Activated CD8-positive, alpha-beta memory T cell treated with anti-CD3 and anti-CD28 coated beads for 1 hour (primary cell): ENCODE data around the gene KLHL29.

Experiments used
- DNase-seq, 2 donors: peaks; one replicate each; pipeline ENCODE4 v3.0.0-alpha.2; 2020; ENCODE audit warnings: low read depth in 1 of 2; ENCODE audit errors: extremely low read depth in 1 of 2

The KLHL29 gene

DNA sequence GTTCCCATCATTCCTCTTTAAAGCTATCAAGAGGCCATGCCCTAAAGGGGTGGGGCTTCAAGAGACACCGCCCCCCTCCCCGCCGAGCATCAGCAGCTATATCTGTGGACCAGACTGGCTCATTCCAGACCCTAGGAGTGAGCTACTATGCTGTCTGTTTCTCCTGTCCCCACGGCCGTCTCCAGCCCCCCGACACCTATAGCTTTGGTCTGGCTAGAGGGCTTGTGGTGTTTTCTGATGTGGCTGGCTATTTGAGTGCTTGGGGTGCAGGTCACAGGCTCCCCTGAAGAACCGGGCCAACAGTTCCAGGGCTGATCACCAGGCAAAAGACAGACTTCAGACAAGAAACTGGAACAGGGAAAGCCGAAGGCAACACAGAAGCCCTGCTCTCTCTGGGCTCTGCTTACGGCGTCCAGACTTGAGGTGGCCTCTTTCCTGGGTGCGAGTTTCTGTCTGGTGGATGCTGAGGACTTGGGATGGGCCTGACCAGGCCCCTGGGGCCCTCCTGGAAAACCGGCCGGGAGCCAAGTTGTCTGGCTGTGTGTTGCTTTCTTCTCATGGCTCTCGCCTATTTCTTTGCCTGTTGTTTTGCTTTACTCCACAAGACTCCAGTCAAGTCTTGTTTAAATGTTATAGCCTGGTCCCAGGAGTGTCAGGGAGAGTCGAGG lies 83.6 kb downstream of the KLHL29 start:
- DNase-seq: no peak

- no peak for DNase-seq
Observed at GRCh38 chr2:23469142-23469540, 84.2 kb downstream of the KLHL29 start.

DNA sequence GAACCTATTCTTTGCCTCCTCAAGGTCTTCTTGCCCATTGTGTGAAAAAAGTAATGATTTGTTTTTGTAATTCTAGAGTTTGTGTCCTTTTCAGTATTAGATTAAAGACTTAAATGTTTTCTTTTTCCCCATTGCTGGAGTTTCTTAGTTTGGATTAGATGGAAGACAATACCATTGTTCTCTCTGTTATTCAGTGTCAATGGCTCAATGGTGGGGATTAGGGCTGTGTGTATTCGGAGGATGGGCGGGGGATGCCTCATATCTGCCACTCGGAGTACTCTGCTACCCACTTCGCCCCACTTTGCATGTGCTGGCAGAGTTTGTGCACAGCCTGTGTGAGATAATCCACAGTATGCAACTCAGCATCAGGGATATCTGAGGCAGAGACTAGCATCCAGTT lies 90.1 kb downstream of the KLHL29 start:
- no peak for DNase-seq

- DNase-seq: no peak
Observed at GRCh38 chr2:23475473-23475872, 90.5 kb downstream of the KLHL29 start.

DNA sequence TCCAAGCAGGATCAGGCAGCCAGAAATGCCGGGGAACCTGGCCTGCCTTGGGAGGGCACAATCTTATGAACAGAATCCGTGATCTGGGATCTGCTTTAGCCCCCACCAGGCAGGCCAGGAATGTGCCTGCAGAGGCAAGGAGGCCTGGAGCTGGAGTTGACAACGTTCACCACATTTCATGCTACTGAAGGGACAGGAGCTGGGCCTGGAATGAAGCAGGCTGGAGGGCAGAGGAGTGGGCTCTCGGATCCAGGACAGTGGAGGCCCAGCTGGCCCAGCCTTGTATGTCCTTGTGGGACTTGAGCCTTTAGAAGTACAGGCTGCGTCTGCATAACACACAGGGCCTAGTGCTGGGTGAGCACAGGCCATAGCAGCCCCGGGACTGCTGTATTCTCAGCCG lies 91.8 kb downstream of the KLHL29 start:
- DNase-seq: no peak

DNA sequence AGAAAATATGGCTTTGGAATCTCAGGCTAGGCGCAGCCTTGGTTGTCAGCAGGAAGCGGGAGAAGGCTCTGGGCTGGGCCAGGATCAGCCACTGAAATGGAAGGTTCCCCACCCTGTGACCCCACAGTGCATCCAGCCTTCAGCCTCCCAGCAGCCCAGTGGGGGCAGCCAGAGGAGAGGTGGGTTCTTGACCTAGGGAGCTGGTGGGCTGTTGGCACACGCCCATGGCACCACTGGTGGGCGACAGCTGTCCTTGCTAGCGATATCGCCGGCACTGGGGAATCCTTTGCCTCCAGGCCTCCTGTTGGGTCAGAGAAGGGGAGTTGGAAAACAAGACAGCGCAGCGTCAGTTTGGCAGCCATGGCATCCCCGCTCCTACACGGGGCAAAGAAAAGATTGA lies 92.4 kb downstream of the KLHL29 start:
- DNase-seq: no peak

- DNase-seq: no peak
Observed at GRCh38 chr2:23478087-23478932, 93.3 kb downstream of the KLHL29 start.

DNA sequence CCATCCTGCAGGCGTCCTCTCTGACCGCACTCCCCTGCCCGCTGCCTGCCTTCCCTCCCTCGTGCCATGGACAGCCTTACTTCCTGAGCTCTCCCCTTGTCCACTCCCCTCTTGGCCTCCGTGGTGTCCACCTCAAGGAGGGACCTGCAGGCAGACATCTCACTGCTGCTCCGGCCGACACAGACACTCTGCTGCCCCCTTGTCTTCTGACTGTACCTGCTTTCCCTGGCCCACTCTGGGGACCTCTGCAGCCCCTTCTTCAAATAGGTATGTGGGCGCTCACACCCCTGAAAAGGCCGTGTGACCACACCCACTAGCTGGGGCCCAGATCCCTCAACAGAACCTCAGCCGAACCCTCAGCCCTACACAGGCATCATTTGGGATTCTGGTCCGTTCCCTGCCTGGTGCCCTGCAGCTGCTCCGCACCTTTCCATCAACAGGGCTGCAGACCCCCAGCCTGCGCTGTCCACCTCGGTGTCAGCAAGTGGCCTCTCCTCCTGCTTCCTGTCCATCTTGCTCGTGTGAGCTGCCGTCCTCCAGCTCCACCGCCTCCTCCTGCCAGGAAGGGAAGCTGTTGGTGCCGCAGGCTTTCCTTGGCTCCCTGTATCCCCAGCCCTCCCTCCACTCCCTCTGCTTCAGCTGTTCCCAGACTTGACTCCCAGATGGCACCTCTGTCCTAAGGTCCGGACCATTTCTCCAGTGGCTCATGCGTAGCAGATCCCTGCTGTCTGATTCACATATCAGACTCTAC lies 94.1 kb downstream of the KLHL29 start:
- DNase-seq: no peak

DNA sequence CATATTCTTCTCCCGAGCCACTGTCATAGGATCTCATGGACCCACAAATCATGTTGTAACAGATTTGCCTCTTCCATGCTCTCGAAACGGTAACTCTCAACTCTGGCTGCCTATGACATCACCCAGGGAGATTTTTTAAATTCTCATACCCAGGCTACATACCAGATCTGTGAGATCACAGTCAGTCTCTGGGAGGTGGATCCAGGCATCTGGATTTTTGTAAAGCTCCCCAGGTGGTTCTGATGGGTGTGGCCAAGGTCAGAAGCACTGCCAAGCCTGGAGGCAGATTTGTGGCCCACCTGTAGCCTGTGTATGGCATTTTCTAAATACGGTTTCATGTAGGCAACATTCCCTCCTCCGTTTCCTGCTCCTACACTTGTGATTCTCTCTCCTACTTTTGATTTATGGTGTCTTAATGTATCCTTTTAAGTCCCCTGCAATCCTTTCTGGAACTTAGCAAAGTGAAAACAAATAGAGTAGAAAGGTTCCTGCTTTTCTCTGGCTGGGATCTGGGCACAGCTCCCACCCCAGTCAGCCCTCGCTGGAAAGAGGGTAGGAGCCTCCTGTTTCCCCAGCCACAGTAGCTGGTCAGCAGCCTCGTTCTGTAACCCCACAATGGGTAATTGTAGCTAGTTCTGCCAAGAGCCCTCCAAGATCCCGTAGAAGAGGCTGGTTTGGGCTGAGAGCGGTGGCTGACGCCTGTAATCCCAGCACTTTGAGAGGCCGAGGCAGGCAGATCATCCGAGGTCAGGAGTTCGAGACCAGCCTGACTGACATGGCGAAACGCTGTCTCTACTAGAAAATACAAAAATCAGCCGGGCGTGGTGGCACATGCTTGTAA lies 96.2 kb downstream of the KLHL29 start:
- DNase-seq: no peak

- DNase-seq: no peak
Observed at GRCh38 chr2:23482188-23482587, 97.2 kb downstream of the KLHL29 start.

- no peak for DNase-seq
Observed at GRCh38 chr2:23482607-23483006, 97.6 kb downstream of the KLHL29 start.

DNA sequence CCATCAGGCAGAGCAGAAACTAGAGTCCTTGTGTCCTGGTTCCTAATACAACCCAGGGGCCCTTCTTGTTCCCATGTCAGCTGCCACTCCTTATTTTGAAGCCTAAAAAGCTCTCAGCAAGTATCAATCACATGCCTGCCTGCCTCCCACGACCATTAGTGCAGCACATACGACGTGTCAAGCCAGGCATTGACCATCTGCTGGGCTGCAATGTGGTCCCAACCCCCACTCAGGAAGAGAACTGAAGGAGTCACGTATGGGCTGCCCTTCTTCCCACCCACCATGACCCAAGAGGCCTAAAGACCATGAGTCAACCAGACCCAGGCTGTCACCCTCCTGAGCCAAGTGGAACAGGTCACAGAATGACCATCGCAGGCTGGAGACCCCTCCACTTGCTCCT lies 98.8 kb downstream of the KLHL29 start:
- DNase-seq: no peak

DNA sequence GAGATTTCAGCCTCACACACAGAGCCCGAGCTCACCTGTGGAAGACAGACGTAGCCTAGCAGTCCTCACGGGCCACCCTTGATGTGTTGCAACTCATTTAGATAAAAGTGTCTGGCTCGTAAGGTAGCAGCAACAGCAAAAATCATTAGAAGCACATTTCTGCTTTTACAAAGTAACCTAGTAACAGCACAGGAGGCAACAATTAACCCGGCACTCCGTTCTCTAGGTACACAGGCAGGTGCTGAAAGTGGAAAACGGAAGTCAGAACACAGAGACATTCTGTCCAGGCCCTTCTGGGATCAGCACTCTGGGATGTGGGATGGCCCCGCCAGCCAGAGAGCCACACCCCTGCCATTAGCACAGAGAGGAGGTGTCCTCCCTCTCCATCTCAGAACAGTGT lies 99.3 kb downstream of the KLHL29 start:
- DNase-seq: no peak

DNA sequence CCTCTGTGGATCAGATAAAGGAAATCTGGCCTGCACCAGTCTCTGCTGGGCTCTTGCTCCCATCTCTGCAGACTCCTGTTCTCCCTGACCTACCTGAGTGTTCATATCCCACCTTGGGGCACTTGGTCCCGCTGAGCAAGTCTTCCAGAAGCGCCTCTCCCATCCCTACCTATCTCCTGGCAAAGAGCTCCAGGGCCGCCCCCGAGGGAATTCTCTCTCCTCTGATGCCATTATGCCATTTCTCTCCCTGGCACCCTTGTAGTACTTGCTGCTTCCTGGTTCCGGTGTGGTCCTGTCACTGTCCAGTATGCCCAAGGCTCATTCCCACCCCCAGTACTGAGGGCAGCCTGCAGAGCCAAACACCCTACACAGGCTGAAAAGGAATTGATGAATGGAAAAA lies 99.8 kb downstream of the KLHL29 start:
- DNase-seq: no peak

GRCh38 chr2:23485261-23485660 lies 100.3 kb downstream of the KLHL29 start:
- DNase-seq: no peak

DNA sequence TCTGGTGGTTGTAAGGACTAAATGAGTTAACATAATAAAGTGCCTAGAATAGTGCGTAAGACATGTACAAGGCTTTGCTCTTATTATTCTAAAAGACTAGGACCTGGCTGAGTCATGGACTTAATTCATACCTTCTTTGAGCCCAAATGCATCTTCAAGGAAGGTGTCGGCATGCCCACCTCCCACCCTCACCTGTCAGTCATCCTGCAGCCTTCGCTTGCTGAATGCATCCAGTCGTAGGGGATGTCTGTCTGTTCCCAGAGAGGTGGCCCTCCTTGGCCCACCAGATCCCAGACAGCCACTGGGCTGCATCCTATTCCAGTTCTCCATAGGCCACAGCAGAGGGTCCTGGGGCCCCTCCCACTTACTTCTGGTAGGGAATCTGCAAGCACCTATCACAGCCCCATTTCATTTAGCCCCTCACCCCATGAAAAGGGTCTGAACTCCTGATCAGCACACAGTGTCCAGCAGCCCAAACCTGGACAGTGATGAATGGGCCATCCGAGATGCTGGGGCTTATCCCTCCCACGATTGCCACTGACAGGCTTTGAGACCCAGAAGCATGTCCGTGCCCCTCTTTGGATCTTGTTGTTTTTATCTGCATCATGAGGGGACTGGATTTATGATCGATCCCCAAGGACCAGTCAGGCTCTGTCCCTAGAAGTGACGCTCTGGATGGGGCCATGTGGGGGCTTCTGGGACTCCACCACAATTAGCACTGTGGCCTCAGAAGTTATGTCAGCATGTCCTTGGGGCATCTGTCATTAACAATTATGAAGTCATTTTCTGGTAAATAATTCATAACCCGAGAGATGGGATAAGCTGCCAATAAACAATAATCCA lies 101.1 kb downstream of the KLHL29 start:
- no peak for DNase-seq

DNA sequence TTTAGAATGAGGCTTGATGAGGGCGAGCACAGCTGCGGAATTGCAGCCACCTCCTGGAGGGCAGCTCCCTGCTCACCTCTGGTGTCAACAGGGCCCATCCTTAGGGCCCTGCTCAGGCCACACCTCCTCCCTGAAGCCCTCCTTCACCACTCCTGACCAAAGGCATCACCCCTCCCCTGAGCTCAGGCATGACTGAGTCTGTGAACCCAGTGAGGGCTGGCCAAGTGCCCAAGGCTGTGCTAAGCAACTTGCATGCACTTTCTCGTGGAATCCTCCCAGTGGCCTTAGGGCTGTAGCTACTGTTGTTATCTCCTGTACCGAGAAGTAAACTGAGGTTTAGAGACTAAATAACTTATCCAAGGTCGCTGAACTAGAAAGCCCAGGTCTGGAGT lies 101.7 kb downstream of the KLHL29 start:
- DNase-seq: no peak

DNA sequence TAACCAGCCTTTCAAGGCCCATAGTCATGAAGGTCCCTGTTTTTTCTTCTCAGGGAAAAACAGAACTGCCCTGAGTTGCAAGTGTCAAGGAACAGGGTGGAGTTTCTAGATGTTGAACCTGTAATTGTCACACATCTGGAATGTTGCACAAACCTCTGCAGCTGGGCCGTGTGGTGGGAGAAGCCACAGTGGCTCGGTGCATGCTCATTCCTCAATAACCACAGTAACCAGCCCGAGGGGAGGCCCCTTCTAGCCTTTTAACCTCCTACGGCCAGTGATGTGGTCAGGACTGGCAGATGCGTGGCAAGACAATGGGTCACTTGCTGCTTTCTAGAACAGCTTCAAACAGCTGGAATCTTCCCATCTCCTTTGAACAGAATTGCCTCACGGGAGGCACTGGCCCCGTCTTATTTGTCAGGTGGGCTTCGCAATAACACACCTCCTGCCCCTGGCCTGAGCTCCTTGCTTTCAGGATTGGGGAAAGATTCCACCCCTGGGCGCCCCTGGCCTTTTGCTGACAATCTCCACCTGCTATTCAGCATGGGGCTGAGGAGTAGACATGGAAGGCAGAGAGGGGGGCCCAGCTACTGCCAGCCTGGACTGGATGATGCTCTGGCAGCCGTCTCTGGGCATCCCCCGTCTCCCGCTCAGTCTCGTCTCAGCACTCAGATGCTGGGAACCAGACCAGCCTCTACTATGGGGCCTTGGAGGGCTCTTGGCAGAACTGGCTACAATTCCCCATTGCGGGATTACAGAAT lies 102.9 kb downstream of the KLHL29 start:
- no peak for DNase-seq

DNA sequence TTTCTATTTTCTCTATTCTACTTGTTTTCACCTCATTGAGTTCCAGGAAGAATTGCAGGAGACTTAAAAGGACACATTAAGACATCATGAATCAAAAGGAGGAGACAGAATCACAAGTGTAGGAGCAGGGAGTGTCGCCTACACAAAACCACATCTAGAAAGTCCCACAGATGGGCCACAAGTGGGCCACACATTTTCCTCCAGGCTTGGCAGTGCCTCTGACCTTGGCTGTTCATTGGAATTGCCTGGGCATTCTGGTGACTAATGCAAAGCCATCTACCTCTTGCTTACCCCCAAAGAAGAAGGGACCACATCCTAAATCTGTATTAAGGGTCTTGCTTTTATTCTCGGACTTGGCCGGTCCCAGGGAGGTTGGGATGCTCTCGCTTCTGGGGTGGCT lies 103.6 kb downstream of the KLHL29 start:
- no peak for DNase-seq
